ENCODE data around the gene UHRF1.
"Not testable (repeated sequence)": the region's sequence is repeated elsewhere in the genome, so short reads cannot be mapped to it uniquely, and the experiment has no call there.

Gene UHRF1

GRCh38 chr19:4970558-4971423, 61.5 kb downstream of the UHRF1 start:
- DNase-seq (ENCODE audit: low read depth in 3 of 3, low spot score in 1 of 3) = no peak

GRCh38 chr19:4971424-4971793, 62.1 kb downstream of the UHRF1 start:
- DNase-seq (ENCODE audit: low read depth in 3 of 3, low spot score in 1 of 3) = no peak

- no peak for DNase-seq (ENCODE audit: low read depth in 3 of 3, low spot score in 1 of 3)
Observed at GRCh38 chr19:4971816-4972495, 62.7 kb downstream of the UHRF1 start.

GRCh38 chr19:4972509-4973230, 63.4 kb downstream of the UHRF1 start:
- no peak for DNase-seq (ENCODE audit: low read depth in 3 of 3, low spot score in 1 of 3)

- no peak for DNase-seq (ENCODE audit: low read depth in 3 of 3, low spot score in 1 of 3)
Observed at GRCh38 chr19:4974880-4975469, 65.7 kb downstream of the UHRF1 start.

- not testable (repeated sequence) for DNase-seq (ENCODE audit: low read depth in 3 of 3, low spot score in 1 of 3)
Observed at GRCh38 chr19:4975601-4976000, 66.3 kb downstream of the UHRF1 start.

GRCh38 chr19:4976401-4977298, 67.3 kb downstream of the UHRF1 start:
- DNase-seq (ENCODE audit: low read depth in 3 of 3, low spot score in 1 of 3) = no peak

- DNase-seq (ENCODE audit: low read depth in 3 of 3, low spot score in 1 of 3) = no peak
Observed at GRCh38 chr19:4977299-4978174, 68.2 kb downstream of the UHRF1 start.

GRCh38 chr19:4979211-4979807, 70.0 kb downstream of the UHRF1 start:
- DNase-seq (ENCODE audit: low read depth in 3 of 3, low spot score in 1 of 3) = no peak

GRCh38 chr19:4980067-4980466, 70.8 kb downstream of the UHRF1 start:
- no peak for DNase-seq (ENCODE audit: low read depth in 3 of 3, low spot score in 1 of 3)

GRCh38 chr19:4980838-4981680, 71.8 kb downstream of the UHRF1 start:
- DNase-seq (ENCODE audit: low read depth in 3 of 3, low spot score in 1 of 3) = no peak

GRCh38 chr19:4981681-4981958, 72.3 kb downstream of the UHRF1 start:
- DNase-seq (ENCODE audit: low read depth in 3 of 3, low spot score in 1 of 3) = no peak

GRCh38 chr19:4983346-4984105, 74.2 kb downstream of the UHRF1 start:
- DNase-seq (ENCODE audit: low read depth in 3 of 3, low spot score in 1 of 3) = no peak

- no peak for DNase-seq (ENCODE audit: low read depth in 3 of 3, low spot score in 1 of 3)
Observed at GRCh38 chr19:4984106-4984380, 74.7 kb downstream of the UHRF1 start.

- DNase-seq (ENCODE audit: low read depth in 3 of 3, low spot score in 1 of 3) = no peak
Observed at GRCh38 chr19:4984438-4984990, 75.2 kb downstream of the UHRF1 start.

GRCh38 chr19:4985551-4985991, 76.3 kb downstream of the UHRF1 start:
- DNase-seq (ENCODE audit: low read depth in 3 of 3, low spot score in 1 of 3) = no peak

GRCh38 chr19:4986056-4986455, 76.8 kb downstream of the UHRF1 start:
- DNase-seq (ENCODE audit: low read depth in 3 of 3, low spot score in 1 of 3) = no peak

GRCh38 chr19:4986471-4986891, 77.2 kb downstream of the UHRF1 start:
- no peak for DNase-seq (ENCODE audit: low read depth in 3 of 3, low spot score in 1 of 3)
